Measurements from ENCODE around the gene FAM180A.

FAM180A gene

GRCh38 chr7:135685306-135686084 lies 63.1 kb downstream of the FAM180A start:
- in situ Hi-C loops (cut with MboI; ENCODE audit: low sequenced_read_pairs), result no loop called here

- in situ Hi-C loops (cut with MboI; ENCODE audit: low sequenced_read_pairs), result no loop called here
These were observed 63.9 kb downstream of the FAM180A start for GRCh38 chr7:135684699-135685098.

- in situ Hi-C loops (cut with MboI; ENCODE audit: low sequenced_read_pairs), result no loop called here
These were observed 64.5 kb downstream of the FAM180A start for GRCh38 chr7:135684136-135684535.

- in situ Hi-C loops (cut with MboI; ENCODE audit: low sequenced_read_pairs), result no loop called here
These were observed 65.0 kb downstream of the FAM180A start for GRCh38 chr7:135683609-135684008.

GRCh38 chr7:135682191-135682590 lies 66.4 kb downstream of the FAM180A start:
- in situ Hi-C loops (cut with MboI; ENCODE audit: low sequenced_read_pairs), result no loop called here

- in situ Hi-C loops (cut with MboI; ENCODE audit: low sequenced_read_pairs), result no loop called here
These were observed 66.9 kb downstream of the FAM180A start for GRCh38 chr7:135681762-135682161.
